HPDE6-E6E7 (cell line): ENCODE data around the gene CLK4.
A peak's percentile ranks its signal among the peaks of the same experiment; 100 is the strongest.

Experiments
- DNase-seq: peaks from one replicate; pipeline ENCODE4 v3.0.0; 2011; ENCODE audit warnings: missing footprints; ENCODE audit errors: extremely low spot score

The CLK4 gene

GRCh38 chr5:178637356-178638074 lies 10.7 kb upstream of the CLK4 start:
- no peak for DNase-seq

- DNase-seq = no peak
These were observed 5.4 kb upstream of the CLK4 start for GRCh38 chr5:178632285-178632684.

GRCh38 chr5:178630951-178631350 lies 4.1 kb upstream of the CLK4 start:
- no peak for DNase-seq

- DNase-seq = no peak
These were observed 3.7 kb upstream of the CLK4 start for GRCh38 chr5:178630475-178630930.

GRCh38 chr5:178627259-178627598 lies 379 bp upstream of the CLK4 start:
- DNase-seq = no peak

GRCh38 chr5:178625679-178626483 lies 969 bp downstream of the CLK4 start:
- DNase-seq = no peak

GRCh38 chr5:178624631-178625546 lies 2.0 kb downstream of the CLK4 start:
- DNase-seq = no peak

GRCh38 chr5:178622679-178623247 lies 4.1 kb downstream of the CLK4 start:
- no peak for DNase-seq

- no peak for DNase-seq
These were observed 7.5 kb downstream of the CLK4 start for GRCh38 chr5:178619390-178619789.

GRCh38 chr5:178612299-178612698 lies 14.6 kb downstream of the CLK4 start:
- no peak for DNase-seq

- DNase-seq = no peak
These were observed 20.6 kb downstream of the CLK4 start for GRCh38 chr5:178606269-178606668.

GRCh38 chr5:178605788-178606187 lies 21.1 kb downstream of the CLK4 start:
- DNase-seq = no peak

- no peak for DNase-seq
These were observed 24.1 kb downstream of the CLK4 start for GRCh38 chr5:178602752-178603151.

GRCh38 chr5:178595750-178596149 lies 31.1 kb downstream of the CLK4 start:
- DNase-seq = no peak

GRCh38 chr5:178595150-178595549 lies 31.7 kb downstream of the CLK4 start:
- no peak for DNase-seq

GRCh38 chr5:178590924-178591423 lies 35.9 kb downstream of the CLK4 start:
- peak; percentile 78 for DNase-seq

GRCh38 chr5:178590141-178590923 lies 36.5 kb downstream of the CLK4 start, which contains the start of gene COL23A1:
COL23A1 (minus strand) TSS chr5:178590393.
- DNase-seq = no peak

GRCh38 chr5:178589180-178590140 lies 37.4 kb downstream of the CLK4 start:
- DNase-seq = peak; percentile 26

GRCh38 chr5:178588769-178589168 lies 38.1 kb downstream of the CLK4 start:
- DNase-seq = no peak
